Measurements from ENCODE around the gene DPP8.
"Not testable (repeated sequence)": the region's sequence is repeated elsewhere in the genome, so short reads cannot be mapped to it uniquely, and the experiment has no call there.

Gene DPP8

DNA sequence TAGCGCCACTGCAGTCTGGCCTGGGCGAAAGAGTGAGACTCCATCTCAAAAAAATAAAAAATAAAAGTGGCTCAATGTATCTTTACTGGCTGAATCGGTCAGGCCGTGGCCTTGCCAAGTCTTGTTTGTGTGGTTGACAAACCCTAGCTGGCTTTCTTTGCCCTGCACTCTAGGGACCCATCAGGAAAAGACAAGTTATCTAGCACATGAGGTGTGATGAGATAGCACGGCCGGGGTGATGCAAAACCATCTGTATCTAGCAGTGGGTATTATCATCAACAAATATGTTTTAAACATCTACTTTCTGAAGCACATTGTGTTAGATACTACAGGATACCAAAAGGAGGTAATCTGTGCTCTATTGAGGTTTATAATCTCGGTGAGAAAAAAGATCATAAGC, 3.9 kb upstream of the DPP8 start:
- no peak for DNase-seq

GRCh38 chr15:65518633-65519285, 1.3 kb upstream of the DPP8 start:
- DNase-seq: no peak

DNA sequence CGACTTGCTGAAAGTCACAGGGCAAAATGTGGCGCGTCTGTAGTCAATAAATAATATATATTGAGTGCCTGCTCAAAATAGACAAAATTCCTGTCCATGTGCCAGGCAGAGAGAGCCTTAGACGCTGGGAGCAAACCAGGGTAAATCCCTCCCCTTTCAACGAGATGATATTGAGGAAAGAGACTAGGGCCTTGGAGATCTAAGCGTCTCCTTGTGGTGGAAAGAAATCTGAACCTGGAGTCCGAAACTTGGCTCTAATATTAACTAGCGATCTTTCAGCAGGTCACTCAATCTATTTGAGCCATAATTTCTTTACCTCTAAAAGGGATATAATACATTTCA, 348 bp upstream of the DPP8 start:
- DNase-seq: no peak

DNA sequence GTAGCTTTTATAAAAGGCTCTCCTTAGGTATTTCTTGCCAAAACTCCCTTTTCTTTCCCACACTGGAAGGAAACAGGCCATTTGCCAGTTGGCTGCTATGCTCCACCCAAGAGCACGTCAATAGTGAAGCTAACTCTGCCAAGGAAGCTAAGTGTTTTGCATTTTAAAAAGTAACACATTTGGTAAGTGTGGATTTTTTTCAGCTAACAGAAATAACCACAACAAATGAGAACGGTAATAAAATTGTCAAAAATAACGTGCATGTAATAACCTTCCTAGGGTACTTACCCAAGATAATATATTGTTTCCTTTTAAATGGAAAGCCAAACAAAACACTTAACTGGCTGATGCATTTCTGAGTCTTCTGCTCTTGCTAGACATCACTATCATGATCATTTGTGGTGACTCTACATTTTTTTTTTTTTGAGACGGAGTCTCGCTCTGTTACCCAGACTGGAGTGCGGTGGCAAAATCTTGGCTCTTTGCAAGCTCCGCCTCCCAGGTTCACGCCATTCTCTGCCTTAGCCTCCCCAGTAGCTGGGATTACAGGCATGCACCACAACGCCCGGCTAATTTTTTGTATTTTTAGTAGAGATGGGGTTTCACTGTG, 4.6 kb downstream of the DPP8 start:
- DNase-seq: no peak

DNA sequence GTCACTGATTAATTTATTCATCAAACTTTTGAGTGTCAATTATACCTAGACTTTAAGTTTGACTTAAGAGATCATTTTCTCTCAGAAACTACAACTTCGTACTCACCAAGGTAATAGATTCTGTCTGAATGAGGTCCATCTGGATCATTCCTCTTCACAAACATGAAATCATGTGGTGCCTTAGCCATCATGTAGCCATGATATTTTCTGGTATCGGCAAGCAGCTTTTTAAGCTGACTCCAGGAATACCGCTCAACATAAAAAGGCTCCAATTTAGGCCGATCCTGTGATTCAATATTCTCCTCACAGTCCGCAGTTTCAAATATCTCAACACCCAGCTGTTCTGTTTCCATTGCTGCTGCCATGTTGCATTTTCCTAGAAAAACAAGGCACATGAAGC, 5.3 kb downstream of the DPP8 start:
- no peak for DNase-seq

DNA sequence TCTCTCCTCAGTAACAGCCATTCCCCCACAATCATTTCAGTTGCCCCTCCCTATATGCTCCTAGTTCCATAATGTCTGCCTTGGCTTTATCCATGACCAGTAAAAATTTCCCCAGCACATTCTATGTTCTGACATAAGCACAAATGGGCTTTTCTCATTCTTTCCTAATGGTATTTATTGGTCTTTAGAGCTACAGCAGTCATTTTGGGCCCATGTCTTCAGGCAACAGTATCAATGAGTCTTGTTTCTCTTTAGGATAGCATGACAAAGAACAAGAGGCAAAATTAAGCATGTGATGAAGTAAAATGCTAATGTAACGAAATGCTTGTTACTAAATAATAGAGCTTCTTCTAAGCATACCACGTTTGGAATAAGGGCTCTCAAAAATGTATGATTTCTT, 8.2 kb downstream of the DPP8 start:
- DNase-seq: no peak

DNA sequence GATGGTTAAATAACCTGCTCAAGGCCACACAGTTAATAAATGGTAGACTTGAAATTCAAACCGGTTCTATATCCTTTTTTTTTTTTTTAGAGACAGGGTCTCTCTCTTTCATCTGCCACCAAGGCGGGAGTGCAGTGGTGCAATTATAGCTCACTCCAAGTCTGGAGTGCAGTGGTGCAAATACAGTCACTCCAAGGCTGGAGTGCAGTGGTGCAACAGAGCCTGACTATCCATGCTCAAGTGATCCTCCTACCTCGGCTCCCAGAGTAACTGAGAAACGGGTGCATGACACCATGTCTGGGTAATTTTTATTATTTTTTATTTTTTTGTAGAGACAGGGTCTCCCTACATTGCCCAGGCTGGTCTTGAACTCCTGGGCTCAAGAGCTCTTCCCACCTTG, 23.4 kb downstream of the DPP8 start:
- DNase-seq: no peak

DNA sequence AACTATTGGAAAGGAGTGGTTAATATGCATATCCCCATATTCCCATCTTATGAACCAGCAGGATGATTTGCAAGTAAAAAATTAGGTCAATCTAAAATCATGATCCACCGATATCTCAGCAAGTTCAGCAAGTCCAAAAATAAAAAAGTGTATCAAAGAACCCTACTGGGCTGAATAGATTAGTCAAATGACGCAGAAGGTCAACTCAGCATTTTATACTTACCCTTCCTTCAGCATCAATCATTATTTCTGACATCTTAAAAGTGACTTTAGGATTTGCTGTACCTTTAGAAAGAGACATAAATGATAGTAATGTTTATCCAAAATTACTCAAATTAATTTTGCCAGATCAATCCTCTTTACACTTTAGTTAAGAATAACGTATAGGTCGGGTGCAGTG, 32.6 kb downstream of the DPP8 start:
- no peak for DNase-seq

DNA sequence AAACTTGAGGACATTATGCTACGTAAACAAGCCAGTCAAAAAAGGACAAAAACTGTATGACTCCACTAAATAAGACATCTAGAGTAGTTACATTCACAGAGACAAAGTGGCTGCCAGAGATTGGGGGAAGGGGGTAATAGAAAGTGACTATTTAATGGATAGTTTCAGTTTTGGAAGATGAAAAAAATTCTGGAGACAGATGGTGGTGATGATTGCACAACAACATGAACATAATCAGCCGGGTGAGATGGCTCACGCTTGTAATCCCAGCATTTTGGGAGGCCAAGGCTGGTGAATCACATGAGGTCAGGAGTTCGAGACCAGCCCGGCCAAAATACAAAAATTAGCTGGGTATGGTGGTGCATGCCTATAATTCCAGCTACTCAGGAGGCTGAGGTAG, 40.6 kb downstream of the DPP8 start:
- no peak for DNase-seq

- no peak for DNase-seq
Measured at GRCh38 chr15:65470866-65471265, 46.6 kb downstream of the DPP8 start.

- DNase-seq: no peak
Measured at GRCh38 chr15:65468229-65468909, 49.1 kb downstream of the DPP8 start.

DNA sequence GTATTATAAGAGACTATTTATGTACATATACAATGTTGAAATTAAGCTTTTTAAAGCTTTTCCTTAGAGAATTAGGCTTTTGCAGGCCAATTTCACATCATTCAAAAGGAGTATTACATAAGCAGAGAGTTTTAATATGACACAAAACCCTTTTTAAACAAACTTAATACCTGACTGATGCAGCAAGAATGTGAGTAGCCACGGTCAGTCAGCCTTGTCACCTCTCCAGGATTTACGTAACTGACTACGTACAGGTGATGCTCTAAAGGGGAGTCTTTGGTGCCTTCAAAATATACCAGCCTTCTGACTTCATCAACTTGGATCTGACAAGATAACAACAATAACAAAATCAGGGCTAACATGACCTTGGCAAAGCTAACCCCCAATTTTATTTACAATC, 50.6 kb downstream of the DPP8 start:
- no peak for DNase-seq

- DNase-seq: not testable (repeated sequence)
Measured at GRCh38 chr15:65463096-65463495, 54.4 kb downstream of the DPP8 start.

DNA sequence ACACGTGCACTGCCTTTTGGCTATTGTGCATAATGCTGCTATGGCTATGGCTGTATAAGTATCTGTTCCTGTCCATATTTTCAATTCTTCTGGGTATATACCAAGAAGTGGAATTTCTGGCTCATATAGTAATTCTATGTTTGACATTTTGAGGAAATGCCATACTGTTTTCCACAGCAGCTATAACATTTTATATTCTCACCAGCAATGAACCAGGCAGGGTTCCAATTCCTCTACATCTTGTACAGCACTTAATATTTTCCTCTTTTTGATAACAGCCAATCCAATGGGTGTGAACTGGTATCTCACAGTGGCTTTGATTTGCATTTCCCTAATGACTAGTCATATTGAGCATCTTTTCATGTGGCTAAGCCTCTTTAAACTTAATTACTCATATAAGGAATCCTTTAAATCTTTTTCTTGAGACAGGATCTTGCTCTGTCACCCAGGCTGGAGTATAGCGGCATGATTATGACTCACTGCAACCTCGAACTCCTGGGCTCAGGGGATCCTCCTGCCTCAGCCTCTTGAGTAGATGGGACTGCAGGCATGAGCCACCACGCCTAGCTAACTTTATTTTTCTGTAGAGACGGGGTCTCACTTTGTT, 56.6 kb downstream of the DPP8 start:
- no peak for DNase-seq

DNA sequence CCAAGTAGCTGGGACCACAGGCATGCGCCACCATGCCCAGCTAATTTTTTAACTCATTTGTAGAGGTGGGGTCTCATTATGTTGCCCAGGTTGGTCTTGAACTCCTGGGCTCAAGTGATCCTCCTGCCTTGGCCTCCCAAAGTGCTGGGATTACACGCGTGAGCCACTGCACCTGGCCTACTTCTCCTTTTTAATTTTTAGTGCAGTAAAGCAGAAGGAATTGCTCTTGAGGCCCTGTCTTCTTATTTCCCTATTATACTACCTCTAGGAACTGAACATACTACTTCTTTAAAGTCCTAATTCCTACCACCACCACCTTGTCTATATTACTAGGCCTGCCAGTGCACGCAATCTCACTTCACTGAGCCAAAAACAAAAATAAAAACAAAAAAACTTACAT, 62.2 kb downstream of the DPP8 start:
- not testable (repeated sequence) for DNase-seq

- DNase-seq: no peak
Measured at GRCh38 chr15:65451989-65452388, 65.5 kb downstream of the DPP8 start.

DNA sequence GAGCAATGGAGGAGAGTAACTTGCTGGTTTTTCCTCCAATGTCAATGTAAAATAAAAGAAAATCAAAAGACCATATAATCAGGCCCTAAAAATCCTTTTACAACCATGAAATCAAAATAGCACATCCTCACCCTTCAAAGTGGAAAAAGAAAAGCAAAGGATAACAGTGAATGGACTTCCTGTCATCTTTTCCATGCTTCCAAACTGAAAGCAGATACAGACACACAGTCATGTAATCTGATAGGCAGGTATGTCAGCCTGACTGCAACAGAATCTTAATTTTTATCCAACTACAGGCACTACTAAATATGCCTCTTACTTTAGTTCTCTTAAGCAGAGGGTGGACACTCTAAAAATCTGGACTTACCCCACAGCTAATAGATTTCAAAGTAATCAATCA, 66.9 kb downstream of the DPP8 start:
- no peak for DNase-seq

DNA sequence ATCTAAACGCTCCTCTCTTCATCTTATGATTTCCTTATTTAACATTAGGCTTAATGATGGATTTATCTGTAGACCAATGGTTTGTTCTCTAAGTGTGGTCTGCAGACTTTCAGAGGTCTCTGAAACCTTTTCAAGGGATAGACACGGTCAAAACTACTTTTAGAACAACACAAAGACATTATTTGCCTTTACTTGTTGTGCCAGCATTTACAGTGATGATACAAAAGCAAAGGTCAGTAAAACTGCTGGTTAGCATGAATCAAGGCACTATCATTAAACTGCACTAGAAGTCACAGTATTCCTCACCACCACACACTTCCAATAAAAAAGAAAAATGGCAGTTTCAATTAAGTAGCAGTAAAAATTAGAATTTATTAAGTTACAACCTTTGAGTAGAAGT, 70.3 kb downstream of the DPP8 start:
- DNase-seq: no peak

DNA sequence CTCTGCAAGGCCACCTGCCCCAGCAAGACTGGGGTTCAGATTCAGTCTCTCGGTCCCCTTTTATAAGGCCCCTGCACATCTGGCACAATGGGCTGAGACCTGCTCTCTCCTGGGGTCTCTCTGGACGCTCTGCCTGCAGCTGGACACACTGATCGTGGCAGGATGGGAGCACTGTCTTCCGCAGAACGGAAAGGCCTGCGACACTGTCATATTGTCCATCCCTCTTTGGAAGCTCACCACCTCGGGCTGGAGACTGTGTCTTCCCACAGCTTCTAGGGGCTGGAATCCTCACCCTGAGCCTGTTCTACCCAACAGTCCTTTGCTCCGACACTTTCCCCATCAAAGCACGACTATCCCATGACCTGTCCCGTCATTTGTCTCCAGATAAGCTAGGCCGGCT, 83.3 kb downstream of the DPP8 start:
- no peak for DNase-seq

- no peak for DNase-seq
Measured at GRCh38 chr15:65431731-65432130, 85.8 kb downstream of the DPP8 start.

GRCh38 chr15:65426216-65426853, 91.2 kb downstream of the DPP8 start:
- DNase-seq: no peak

DNA sequence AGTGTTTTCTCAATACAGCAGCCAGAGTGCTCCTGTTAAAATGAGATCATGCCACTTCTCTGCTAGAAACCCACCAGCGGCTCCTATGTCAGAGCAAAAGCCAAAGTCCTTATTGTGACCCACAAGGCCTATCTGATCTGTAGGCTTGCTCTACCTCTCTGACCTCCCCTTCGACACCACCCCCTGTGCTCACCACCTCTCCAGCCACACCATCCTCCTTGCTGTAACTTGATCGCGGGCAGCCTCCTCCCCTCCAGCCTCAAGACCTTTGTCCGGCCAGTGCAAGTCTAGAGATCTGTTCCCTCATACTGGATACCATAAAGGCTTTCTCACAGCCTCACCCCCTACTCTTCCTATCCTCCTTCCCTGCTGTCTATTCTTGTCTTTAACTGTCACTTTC, 92.8 kb downstream of the DPP8 start:
- no peak for DNase-seq

DNA sequence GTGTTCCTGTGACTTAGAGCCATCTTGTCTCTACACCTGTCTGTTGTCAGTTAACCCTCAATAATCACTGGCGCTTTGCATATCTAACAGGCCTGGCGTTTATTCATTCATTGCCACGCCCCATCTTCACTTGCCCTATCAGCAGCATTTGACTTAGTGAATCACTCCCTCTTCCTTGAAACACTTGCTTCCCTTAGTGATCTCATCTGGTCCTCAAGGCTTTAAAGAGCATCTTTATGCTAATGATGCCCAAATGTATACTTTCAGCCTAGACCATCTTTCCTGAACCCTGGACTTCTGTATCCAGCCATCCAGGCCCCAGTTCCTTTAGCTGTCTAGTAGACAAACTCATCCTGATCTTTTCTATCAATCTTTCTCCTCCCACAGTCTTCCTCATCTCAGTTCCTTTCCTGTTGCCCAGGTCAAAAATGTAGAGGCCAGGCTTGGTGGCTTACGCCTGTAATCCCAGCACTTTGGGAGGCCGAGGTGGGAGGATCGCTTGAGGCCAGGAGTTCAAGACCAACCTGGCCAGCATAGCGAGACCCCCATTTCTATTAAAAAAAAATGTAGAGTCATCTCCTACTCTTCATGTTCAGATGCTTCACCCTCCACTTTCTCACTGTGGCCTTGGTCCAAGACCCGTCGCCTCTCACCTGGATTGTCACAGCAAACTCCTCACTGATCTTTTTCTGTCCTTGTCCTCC, 93.4 kb downstream of the DPP8 start:
- DNase-seq: no peak
